SK-N-MC (cell line): ENCODE results near the gene TUFM.
"Not testable (repeated sequence)": the region's sequence is repeated elsewhere in the genome, so short reads cannot be mapped to it uniquely, and the experiment has no call there.

ENCODE experiments used
- DNase-seq: peaks from one replicate; pipeline ENCODE4 v3.0.0-alpha.2; 2011; ENCODE audit warnings: low read depth, low spot score
- H3K27ac ChIP-seq: fragments of 200-600 bp; sonication (generic); 2 replicates; pipeline ENCODE4 v1.5.1; 2016; ENCODE audit warnings: mixed run types
- H3K36me3 ChIP-seq: fragments of 200-600 bp; sonication (generic); 2 replicates; pipeline ENCODE4 v1.6.1; 2017; ENCODE audit warnings: antibody characterized with exemption, low read length, mixed read lengths; ENCODE audit not compliant: insufficient read depth
- H3K4me3 ChIP-seq: fragments of 200-600 bp; sonication (generic); 2 replicates; pipeline ENCODE4 v1.5.1; 2016
- H3K9ac ChIP-seq: fragments of 200-600 bp; sonication (generic); 2 replicates; pipeline ENCODE4 v1.8.0; 2017; ENCODE audit warnings: mixed run types, mixed read lengths; ENCODE audit not compliant: insufficient read length
- H3K9me3 ChIP-seq: fragments of 200-600 bp; sonication (generic); 2 replicates; pipeline ENCODE4 v1.6.1; 2017; ENCODE audit warnings: low read depth, mild to moderate bottlenecking, antibody characterized with exemption, low read length, moderate library complexity, mixed read lengths
- EZH2 ChIP-seq: fragments of 200-600 bp; sonication (generic); IDR thresholded peaks from one replicate; pipeline ENCODE4 v1.6.1; 2017; ENCODE audit warnings: antibody characterized with exemption
- FOXP2 ChIP-seq: optimal IDR thresholded peaks from 2 replicates; pipeline ENCODE3; 2011; ENCODE audit warnings: mild to moderate bottlenecking, moderate library complexity; ENCODE audit not compliant: insufficient read depth; ENCODE audit errors: extremely low read length, control extremely low read depth
- POLR2AphosphoS5 ChIP-seq: IDR thresholded peaks from 2 replicates; pipeline ENCODE4 v1.6.1; 2012; ENCODE audit warnings: mild to moderate bottlenecking, low read depth, low read length, borderline replicate concordance

Gene TUFM

DNA sequence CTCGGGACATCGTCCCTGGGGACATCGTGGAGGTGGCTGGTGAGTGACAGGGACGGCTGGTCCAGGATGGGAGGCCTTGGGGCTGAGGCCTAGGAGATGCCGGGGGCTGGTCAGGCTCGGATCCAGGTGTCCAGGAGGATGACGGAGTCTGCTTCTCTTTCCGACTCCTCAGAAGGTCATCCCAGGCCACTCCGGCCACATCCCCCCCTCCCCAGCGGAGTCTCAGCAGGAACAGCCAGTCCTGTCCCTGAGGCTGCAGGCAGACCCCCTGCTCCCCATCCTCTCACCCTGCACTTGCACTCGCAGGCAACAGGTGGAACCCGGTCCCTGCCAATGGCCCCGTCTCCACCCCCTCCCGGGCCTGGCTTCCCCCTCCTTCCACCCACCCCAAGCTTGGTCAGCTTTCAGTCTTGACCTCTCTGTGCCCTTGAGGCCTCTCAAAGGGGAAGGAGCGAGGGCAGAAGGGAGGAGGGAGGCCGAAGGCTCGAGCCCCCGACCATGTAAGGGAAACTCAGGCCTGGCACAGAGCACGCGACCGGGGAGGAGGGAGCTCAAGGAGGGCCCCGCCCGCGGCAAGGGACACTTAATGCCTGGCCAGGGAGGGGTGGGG, 36.5 kb upstream of the TUFM start:
- H3K9ac ChIP-seq: no peak overlapping the region
- no peaks in the 10 kb centered on the region for H3K9me3 ChIP-seq
- no peak overlapping the region for H3K4me3 ChIP-seq
- no peak for DNase-seq
- no peak overlapping the region for H3K27ac ChIP-seq
- TF ChIP-seq FOXP2 (no peak), POLR2AphosphoS5 (no peak), EZH2 (no peak)
- no peaks in the 10 kb centered on the region for H3K36me3 ChIP-seq

DNA sequence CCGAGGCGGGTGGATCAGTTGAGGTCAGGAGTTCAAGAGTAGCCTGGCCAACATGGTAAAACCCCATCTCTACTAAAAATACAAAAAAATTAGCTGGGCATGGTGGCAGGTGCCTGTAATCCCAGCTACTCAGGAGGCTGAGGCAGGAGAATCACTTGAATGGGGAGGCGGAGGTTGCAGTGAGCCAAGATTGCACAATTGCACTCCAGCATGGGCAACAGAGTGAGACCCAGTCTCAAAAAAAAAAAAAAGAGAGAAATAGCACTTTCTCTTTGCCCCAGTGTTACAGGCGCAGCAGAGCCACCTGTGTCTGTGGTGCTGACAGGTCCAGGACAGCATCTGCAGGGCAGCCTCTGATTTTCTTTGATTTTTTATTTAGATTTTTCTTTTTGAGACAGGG, 35.4 kb upstream of the TUFM start:
- not testable (repeated sequence) for H3K9ac ChIP-seq, H3K27ac ChIP-seq, H3K36me3 ChIP-seq, H3K9me3 ChIP-seq, H3K4me3 ChIP-seq, DNase-seq

DNA sequence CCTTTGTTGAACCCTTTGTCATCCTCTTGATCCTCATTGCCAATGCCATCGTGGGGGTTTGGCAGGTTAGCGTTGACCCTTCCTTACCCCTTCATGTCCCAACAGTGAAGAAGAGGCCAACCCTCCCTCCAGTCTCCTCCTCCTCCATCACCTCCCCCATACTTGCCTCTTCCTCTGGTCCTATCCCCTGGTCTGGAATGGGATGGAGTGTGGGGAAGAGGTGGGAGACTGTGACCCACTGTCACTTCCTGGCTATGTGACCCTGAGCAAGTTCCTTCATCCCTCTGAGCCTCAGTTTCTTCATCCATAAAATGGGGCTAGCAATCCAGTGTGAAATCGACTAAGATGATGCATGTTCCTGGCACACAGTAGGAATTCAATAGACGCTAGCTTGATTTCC, 34.8 kb upstream of the TUFM start:
- no peaks in the 10 kb centered on the region for H3K9me3 ChIP-seq
- H3K4me3 ChIP-seq: no peak overlapping the region
- DNase-seq: no peak
- TF ChIP-seq EZH2: no peak
- TF ChIP-seq FOXP2: no peak
- no peak for TF ChIP-seq POLR2AphosphoS5
- no peak overlapping the region for H3K27ac ChIP-seq
- no peak overlapping the region for H3K9ac ChIP-seq
- H3K36me3 ChIP-seq: no peaks in the 10 kb centered on the region

DNA sequence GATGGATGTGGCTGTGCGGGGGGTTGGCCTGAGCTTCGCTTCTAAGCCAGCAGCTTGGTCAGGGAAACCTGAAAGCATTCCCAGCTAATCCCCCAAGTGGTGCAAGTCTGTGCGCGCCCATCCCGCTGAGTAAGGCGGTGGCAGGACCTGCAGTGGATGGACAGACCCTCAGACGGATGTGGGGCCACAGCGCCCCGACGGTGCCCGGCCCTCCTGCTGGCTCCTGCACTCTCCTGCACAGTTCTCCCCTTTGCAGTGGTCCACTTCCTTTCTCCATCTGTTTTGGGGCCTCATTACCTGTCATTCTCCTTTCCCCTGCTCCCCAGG, 34.4 kb upstream of the TUFM start:
- Histone ChIP-seq H3K36me3 (no peaks in the 10 kb centered on the region), H3K4me3 (peak overlapping the region; percentile 86), H3K27ac (no peak overlapping the region), H3K9me3 (no peaks in the 10 kb centered on the region), H3K9ac (no peak overlapping the region)
- no peak for DNase-seq
- TF ChIP-seq EZH2 (no peak), FOXP2 (no peak), POLR2AphosphoS5 (no peak)

DNA sequence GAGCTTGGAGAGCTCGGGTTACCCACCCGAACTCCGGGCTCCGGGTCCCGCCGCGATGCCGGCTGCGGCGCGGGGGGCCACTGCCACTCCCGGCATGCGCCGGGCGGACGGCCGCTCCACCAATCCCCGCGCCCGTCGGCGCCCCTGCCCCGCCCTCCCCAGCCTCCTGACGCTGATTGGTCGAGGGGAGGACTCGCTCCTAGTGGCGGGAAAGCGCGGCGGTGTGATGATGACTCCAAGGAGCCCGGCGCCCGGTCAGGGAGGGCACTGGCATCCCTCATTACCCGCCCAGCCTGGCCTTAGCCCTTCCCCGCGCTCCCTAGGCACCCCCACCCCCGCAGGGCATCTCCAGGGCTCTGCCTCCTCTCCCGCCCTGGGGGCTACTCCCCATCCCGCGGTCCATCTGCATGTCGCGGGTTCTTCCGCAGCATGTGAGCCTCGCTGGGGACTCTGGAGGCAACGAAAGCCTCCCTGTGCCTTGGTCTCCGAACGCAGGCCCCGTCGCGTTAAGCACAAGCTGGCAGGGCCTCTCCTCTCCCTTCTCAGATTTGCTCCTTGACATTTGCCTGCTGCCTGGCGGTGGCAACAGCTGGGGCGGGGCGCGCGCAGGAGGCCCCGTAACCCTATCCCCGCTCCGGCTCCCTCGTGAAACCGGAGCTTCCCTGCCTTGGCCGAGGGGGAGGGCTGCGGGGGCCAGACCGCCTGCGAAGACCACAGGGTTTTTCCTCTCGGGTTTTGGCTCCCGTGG, 33.9 kb upstream of the TUFM start:
- H3K36me3 ChIP-seq: no peaks in the 10 kb centered on the region
- H3K27ac ChIP-seq: no peak overlapping the region
- peak; percentile 14 for DNase-seq
- H3K9me3 ChIP-seq: no peaks in the 10 kb centered on the region
- peak overlapping the region; percentile 86 for H3K4me3 ChIP-seq
- peak overlapping the region; percentile 84 for H3K9ac ChIP-seq
- TF ChIP-seq POLR2AphosphoS5: peak; percentile 90
- TF ChIP-seq EZH2: no peak

DNA sequence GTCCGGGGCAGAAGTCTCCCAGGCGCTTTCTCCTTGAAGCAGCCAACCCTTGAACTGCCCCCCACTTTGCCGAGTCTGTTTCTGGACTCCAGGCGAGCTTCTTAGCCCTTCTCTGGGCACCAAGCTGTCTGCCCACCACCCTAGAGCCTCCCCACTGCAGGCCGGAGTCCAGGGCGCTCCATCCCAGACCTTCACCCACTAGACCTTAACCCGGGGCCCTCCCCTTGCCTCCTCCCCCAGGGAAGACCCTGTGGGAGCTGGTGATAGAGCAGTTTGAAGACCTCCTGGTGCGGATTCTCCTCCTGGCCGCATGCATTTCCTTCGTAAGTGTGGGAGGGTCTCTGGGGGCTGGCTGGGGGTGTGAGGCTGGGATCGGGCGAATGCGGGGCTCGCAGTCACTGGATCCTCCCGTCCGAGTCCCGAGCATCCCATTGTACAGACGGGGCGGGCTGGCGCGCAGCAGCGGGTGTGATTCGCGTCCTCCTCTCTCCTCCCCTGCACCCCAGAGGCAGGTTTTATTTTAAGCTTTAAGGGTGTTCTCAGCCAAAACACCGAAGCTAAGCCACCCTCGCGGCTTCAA, 33.2 kb upstream of the TUFM start:
- TF ChIP-seq EZH2: no peak
- no peak for TF ChIP-seq POLR2AphosphoS5
- TF ChIP-seq FOXP2: no peak
- H3K9ac ChIP-seq: peak overlapping the region; percentile 84
- no peak for DNase-seq
- H3K9me3 ChIP-seq: no peaks in the 10 kb centered on the region
- H3K4me3 ChIP-seq: peak overlapping the region; percentile 86
- no peaks in the 10 kb centered on the region; the same call in 1 of the 2 replicates for H3K36me3 ChIP-seq
- H3K27ac ChIP-seq: no peak overlapping the region

DNA sequence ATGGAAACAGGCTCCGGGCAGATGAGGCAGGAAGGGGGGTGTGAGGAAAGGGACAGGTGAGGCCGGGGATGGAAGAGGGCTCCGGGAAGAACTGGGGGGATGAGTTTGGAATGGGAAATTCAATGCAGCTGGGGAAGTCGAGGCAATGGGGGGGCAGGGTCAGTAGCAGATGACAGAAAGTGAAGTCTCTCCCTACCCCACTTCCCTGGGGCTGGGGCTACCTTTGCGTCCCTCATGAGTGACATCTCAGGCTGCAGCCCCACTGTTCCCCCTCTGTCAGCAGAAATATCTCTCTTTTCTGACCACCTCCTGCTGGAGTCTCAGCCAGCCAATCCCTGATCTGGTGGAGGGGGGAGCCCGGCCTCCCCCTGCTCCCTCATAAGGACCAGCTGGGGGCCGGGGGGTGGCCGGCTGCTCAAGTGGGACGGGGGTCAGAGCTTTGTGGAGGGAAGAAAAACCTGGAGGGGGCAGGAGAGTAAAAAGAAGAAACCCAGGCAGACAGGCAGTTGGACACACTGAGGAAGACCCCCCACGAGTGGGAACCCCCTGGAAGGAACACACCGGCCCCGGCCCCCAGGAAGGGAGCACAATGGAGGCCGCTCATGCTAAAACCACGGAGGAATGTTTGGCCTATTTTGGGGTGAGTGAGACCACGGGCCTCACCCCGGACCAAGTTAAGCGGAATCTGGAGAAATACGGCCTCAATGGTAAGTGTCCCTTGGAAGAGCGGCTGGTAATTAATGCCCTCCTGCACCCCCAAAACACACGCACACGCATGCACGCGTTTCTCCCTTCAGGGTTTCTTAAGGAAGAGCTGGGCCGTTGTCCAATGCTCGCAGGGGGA, 32.2 kb upstream of the TUFM start, which contains the start of gene ATP2A1:
Gene ATP2A1 (plus strand): TSS at position 406 of the 844 bp plus-strand sequence. CDS start 184 bp downstream, at position 590.
- Histone ChIP-seq H3K9ac (peak within 1 kb of the TSS; percentile 84), H3K4me3 (peak within 1 kb of the TSS; percentile 86), H3K36me3 (peaks cover 6% of the 10 kb centered on the region), H3K9me3 (no peaks in the 10 kb centered on the region), H3K27ac (no peak within 1 kb of the TSS)
- DNase-seq: no peak
- TF ChIP-seq FOXP2: no peak
- no peak for TF ChIP-seq EZH2

DNA sequence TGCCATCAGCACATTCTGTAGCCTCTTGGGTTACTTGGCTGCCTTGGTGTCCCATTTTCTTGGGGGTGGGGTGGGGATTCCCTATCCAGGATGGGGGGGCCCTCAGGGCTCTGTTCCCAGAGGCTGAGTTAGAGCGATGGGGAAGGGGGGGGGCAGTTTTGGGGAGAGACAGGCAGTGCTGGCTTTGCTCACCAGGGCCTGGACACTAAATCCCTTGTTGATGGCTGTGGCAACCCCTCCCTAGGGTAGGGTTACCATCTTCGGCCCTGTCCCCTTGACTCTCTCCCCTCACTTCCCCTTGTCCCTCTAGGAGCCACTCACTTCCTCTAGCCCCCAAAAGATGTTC, 31.5 kb upstream of the TUFM start:
- Histone ChIP-seq H3K27ac (no peak overlapping the region), H3K4me3 (no peak overlapping the region), H3K36me3 (peaks cover 6% of the 10 kb centered on the region), H3K9ac (no peak overlapping the region), H3K9me3 (no peaks in the 10 kb centered on the region)
- no peak for TF ChIP-seq EZH2
- no peak for TF ChIP-seq FOXP2
- no peak for TF ChIP-seq POLR2AphosphoS5
- DNase-seq: no peak
